AG20443 (cell line): Measurements from ENCODE around the gene FUOM.
"Not testable (repeated sequence)": the region's sequence is repeated elsewhere in the genome, so short reads cannot be mapped to it uniquely, and the experiment has no call there.

Source experiments
- DNase-seq: peaks from one replicate; pipeline ENCODE4 v3.0.0; 2012; ENCODE audit warnings: low spot score, mixed read lengths

Gene FUOM

DNA sequence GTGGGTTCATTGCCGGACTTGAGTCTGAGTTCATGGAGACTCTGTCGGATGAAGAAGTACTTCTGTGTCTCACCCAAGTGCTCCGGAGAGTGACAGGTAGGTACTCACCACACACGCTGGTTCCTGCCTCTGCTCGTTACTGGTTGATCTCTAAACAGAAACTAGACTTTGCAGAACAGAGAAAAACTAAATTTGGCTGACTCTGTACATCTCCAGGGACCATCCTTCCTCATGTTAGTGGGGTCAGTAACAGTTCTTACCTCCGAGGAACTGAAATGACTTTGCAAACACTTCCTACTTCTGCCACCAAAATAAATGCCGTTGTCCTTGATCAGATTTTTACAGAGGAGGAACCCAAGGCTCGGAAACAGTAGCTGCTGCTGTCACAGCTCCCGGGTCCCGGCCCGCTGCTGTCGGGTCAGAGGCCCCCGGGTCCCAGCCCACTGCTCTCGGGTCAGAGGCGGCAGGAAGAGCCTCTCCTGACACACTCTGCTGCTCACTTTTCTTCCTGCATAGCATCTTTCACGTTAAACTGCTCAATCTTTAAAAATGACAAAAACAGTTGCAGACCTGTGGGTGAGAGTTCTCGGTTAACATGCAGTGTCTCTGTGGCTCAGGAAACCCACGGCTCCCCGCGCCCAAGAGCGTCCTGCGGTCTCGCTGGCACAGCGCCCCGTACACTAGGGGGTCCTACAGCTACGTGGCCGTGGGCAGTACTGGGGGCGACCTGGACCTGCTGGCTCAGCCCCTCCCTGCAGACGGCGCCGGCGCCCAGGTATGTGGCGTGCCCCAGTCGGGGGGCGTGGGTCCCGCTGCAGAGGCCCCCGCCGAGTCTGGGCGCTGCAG, 31.4 kb upstream of the FUOM start:
- peak; percentile 2 for DNase-seq

DNA sequence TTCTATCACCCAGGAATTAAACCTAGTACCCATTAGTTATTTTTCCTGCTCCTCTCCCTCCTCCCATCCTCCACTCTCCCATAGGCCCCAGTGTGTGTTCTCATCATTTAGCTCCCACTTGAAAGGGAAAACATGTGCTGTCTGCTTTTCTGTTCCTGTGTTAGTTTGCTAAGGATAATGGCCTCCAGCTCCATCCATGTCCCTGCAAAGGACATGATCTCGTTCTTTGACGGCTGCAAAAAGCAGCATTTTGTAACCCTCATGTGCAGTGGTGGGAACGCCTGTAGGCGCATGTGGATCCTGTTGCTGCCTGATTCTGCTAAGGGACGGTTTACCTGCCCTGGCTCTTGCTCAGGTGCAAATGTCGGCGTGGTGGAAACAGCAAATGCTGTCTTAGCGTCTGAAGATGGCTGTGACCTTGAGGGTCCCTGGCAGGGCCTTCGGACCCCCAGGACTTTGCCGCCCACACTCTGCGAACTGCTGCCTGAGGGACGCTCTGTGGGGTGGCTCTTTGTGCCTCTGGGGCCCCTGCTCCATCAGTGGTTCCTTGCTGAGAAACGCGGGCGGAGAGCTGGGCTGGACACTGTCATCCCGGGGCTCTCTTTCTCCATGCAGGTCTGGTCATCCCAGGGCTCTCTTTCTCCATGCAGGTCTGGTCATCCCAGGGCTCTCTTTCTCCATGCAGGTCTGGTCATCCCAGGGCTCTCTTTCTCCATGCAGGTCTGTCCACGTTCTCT, 30.6 kb upstream of the FUOM start:
- no peak for DNase-seq

DNA sequence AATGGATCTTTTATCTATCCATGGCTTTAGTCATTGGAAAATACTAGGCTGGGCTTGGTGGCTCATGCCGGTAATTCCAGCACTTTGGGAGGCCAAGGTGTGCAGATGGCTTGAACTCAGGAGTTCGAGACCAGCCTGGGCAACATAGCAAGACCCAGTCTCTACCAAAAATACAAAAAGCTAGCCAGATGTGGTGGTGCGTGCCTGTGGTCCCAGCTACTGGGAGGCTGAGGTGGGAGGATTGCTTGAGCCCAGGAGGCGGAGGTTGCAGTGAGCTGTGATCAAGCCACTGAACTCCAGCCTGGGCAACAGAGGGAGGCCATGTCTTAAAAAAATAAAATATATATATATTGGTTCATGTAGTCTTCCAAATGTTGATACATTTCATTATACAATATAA, 29.1 kb upstream of the FUOM start:
- DNase-seq, result not testable (repeated sequence)

DNA sequence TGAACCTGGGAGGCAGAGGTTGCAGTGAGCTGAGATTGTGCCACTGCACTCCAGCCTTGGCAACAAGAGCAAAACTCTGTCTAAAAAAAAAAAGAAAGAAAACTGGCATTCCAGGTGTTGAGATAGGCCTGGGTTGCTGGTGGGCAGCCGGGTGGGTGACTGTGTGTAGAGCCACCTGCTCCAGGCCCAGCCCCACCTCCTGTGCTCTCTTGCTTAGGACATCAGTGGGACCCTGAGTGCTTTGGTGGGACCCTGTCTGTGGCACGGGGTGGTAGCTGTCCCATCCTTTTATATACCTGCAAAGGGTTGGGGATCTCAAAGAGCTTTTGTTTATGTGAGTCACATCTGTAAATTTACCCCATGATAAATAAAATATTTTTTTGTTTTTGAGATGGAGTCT, 27.4 kb upstream of the FUOM start:
- DNase-seq, result no peak

DNA sequence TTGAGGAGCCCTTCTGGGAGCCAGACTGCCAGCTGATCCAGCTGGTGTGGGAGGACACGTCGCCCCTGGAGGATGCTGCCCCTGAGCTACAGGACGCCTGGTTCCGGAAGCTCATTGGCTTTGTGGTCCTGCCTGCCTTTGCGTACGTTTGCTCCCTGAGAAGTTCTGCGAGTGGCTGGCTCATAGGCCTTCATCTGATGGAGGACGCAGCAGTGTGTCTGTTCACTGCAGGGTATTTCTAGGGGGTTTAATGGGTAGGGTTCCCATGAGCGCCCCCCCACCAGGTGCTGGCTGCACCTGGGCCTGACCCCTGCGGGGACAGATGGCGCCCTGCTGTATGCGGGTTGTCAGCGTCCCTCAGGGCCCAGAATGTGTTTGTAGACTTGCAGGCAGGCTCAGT, 26.3 kb upstream of the FUOM start:
- DNase-seq, result no peak

DNA sequence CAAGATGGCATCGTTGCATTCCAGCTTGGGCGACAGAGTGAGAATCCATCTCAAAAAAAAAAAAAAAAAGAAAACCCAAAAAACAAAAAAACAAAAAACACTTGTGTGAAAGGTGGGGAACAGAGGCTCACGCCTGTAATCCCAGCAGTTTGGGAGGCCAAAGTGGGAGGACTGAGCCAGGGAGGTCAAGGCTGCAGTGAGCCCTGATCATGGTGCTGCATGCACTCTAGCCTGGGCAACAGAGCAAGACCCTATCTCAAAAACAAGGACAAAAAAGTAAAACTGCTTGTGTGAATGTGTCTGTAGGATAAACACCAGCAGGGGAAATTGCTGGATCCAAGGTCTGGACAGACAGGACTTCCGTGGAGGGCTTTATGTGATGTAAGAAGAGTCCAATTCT, 25.7 kb upstream of the FUOM start:
- DNase-seq, result no peak

DNA sequence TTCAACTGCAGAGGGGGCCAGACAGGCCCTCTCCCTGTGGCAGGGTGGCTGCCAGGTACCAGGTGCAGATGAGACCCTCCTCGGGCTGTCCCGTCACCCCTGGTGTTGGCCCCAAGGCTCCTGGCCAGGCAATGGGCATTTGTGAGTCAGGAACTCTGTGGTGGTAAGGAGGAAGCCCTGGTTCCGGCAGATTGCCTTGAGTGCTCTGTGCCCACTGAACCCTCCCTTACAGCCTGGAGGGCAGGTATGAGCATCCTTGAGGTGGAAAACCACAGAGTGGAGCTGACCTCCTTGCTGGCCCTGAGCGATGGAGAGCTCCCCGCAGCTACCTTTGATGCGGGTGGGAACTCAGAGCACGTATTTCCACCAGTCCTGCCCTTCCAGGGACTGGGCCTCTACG, 23.2 kb upstream of the FUOM start:
- no peak for DNase-seq

DNA sequence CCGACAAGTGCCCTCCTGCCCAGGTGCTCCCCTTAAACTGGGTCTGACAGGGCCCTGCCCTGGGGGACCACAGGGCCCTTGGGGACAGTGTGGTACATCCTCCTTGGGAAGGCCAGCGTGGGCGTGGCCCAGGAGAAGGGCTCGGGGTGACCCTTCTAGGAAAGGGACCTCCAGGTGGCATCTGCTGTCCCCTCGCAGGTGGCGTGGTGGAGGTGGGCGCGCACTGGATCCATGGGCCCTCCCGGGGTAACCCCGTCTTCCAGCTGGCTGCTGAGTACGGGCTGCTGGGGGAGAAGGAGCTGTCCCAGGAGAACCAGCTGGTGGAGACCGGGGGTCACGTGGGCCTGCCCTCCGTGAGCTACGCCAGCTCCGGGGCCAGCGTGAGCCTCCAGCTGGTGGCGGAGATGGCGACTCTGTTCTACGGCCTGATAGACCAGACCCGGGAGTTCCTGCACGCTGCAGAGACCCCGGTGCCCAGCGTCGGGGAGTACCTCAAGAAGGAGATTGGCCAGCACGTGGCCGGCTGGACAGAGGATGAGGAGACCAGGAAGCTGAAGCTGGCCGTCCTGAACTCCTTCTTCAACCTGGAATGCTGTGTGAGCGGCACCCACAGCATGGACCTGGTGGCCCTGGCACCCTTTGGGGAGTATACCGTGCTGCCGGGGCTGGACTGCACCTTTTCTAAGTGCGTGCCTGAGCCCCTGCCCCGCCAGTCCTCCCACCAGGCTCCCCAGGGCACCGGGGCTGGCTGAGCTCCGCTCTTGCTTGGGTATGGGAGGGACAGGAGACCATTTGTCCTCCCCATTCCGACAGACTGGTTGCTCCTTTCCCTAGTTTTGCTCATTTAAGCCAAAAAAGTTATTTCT, 22.2 kb upstream of the FUOM start:
- no peak for DNase-seq

DNA sequence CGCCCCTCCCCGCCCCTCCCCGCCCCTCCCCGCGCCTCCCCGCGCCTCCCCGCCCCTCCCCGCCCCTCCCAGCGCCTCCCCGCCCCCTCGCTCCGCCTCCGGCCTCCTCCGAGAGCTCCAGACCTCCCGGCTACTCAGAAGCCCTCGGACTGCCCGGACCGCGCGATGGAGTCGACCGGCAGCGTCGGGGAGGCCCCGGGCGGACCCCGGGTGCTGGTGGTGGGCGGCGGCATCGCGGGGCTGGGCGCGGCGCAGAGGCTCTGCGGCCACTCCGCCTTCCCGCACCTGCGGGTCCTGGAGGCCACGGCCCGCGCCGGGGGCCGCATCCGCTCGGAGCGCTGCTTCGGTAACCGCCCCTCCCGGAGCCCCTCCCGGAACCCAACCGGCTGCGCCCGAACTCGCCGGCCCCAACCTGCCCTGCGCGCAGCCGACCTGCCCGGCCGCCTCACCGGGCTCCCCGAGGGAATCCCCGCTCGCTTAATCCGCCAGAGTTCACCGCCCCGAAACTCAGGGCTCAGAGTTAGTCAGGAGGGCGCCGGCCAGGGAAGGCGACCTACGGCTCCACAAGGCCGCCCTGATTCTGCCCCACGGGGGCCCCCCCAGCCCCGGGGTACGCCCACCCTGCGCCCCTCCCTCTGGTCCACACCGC, 21.5 kb upstream of the FUOM start, which contains the start of gene PAOX:
PAOX (plus strand) TSS at position 111 of the 649 bp plus-strand sequence; CDS start at position 166, 55 bp downstream.
- peak; percentile 92 for DNase-seq

DNA sequence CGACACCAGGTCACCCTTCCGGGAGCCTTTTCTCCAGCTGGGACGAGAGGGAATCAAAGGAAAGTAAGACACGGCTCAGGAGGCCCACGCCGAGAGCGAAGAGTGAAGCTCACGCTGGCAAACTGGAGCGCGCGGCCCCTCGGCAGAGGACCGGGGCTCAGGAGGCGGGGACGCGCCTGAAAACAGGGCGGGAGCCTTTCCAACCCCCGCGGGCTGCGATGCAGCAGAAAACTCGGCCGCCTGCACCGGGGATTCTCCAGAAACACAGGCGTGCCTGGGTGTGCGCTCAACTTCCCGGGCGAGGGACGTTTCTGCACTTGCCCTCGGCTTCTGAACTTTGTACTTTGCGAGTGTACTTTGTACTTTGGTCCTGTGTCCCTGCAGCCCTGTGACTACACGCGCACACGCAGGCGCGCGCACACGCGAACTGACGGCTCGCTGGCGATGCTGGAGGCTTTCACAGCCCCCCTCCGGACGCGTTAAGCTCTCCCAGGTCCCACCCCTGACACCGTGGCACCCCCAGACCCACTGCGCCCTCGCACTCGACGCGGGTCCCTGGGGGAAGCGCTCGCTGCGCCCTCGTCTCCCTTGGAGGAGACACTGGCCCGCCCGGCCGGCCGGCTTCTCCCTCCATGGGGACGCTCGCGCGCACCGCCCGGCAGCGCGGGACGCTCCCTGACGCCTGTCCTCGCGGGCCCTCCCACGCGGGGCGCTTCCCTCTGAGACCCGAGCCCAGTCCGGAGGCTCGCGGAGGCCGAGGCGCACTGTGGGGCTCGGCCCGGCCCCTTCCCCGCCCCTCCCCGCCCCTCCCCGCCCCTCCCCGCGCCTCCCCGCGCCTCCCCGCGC, 20.7 kb upstream of the FUOM start:
- DNase-seq, result peak; percentile 75

DNA sequence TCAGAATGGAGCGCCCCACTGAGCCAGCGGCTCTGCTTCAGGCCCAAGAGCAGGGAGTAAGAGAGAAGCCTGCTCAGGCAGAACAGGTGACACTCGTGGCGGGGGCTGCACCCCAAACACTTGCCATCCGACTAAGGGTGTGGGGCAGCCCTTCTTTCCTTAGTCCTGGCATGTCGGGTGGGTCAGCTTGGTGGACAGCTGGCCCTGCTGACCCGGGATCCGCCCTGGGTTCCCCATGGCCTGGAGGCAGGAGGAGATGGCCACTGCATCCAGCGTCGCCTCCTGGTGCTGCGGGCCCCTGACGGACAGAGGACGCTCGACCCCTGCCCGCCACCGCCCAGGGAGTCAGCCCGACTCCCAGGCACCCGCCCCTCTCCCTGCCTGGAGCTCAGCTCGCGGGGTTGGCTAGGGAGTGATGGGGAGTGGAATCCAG, 20.0 kb upstream of the FUOM start:
- no peak for DNase-seq

DNA sequence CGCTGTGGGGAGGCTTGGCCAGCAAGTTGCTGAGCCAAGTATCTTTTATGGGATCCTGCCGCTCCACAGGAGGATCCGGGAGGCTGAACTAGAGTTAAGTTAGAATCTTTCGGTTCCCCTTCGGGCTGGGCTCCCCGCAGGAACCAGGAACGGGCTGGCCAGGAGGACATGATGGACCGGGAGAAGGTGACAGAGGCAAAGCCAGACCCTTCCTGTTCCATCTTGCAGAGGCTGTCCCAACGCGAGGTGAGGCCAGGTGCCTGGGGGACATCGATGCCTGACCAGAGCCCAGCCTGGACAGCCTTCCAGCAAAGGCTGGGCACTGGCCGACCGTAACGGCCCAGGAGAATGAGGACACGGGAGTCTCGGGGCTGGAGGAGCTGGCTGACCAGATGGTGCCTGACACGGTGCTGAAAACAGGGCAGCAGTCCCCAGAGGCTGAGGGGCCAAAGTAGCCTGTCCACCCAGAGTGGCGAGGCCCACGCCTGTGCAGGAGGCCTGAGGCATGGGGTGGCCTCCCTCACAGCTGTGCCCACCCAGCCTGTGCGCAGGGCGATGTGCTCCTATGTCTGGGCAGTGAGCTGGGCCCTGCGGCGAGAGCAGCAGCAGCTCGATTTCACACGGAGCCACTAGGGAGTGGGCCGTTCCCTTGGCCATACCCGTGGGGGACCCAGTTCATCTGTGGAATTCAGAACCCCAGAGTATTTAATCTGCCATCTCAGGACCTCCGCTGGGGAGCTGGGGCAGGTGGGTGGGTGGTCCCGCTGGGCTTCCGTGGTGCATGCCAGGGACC, 19.4 kb upstream of the FUOM start:
- DNase-seq, result no peak

DNA sequence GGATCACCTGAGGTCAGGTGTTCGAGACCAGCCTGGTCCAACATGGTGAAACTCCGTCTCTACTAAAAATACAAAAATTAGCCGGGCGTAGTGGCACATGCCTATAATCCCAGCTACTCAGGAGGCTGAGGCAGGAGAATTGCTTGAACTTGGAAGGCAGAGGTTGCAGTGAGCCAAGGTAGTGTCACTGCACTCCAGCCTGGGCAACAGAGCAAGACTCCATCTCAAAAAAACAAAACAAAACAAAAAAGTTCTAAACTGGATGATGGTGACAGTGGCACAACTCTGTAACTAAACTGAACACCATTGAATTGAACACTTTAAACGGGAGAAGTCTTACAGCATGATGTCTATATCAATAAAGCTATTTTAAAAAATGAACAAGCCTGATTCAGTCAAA, 18.4 kb upstream of the FUOM start:
- not testable (repeated sequence) for DNase-seq

DNA sequence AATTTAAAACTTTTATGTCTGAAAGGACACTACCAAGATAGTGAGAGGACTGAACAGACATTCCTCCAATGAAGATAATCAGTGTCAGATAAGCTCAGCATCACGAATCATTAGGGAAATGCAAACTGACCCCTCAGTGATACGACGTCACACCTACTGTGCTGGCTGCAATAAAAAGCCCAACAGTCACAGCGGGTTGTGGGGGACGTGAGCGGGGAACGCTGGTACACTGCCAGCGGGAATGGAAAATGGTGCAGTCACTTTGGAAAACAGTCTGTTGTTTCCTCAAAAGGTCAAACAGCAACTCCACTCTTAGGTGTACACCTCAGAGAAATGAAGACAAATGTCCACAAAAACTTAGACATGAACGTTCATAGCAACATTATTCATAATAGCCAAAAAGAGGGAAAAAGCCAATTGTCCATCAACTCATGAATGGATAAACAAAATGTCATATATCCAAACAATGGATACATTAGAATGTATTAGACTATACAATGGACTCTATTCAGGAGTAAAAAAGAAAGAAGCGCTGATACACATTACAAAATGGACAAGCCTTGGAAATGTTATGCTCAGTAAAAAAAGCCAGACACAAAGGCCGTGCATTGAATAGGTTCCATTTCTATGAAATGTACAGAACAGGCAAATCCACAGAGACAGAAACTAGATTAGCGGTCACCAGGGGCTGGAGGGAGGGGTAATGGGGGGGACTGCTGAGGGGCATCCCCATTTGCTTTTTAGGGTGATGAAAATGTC, 17.7 kb upstream of the FUOM start:
- DNase-seq, result no peak

DNA sequence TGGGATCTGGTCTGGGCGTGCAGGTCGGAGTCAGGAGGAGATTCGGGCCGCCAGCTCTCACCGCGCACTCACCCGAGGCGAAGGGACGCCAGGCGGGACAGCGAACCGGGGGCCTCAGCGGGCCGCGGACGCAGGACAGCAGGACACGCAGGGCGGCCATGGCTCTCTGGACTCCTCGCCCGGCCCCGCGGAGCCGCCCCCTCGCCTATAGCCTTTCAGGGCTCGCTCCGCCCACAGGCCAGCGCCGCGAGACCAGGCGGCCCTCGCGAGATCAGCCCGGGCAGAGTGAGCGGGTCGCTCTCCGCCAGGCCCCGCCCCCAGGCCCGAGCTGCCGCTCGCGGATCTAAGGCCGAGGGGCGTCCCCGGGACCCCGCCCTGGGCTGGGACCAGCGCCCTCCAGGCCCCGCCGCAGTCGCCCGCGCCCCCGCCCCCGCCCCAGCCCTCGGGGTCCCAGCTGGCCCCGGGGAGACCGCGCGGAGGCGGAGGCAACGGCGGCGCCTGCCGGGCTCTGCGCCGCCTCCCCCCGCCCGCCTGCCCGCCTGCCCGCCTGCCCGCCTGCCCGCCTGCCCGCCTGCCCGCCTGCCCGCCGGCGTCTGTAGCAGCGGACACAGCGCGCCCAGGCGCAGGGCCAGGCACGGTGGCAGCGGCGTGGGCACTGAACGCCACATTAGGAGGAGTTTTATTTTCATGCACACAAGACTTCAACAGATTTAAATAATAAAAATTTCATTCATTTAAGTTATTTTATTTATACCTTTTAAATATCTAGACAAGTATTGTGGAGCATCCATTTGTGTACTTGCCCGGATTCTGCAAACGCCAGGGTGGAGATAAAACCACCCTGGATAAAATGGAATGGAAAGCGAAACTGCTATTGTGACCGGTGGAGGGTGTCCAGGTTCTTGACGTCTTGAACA, 15.6 kb upstream of the FUOM start, which contains the start of gene ECHS1:
ECHS1 (minus strand) TSS at position 181 of the 917 bp plus-strand sequence; CDS start at position 160, 21 bp downstream.
- DNase-seq, result peak; percentile 99

DNA sequence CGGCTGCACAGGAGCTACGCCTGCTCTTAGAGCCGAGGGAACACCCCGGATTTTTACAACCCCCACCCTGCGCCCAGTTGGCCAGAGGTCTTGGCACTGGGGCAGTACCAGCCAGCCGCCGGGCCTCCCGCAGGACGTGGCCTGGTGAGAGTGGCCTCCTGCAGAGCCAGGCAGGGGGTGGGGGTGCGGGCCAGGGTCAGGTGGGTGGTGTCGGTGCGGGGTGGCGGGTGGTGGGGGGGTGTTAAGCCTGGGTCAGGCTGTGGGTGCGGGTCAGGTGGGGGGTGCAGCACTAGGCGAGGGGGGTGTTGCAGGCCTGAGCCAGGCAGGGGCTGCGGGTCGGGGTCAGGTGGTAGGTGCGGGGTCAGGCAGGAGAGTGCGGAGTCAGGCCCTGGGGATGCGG, 14.7 kb upstream of the FUOM start:
- no peak for DNase-seq

DNA sequence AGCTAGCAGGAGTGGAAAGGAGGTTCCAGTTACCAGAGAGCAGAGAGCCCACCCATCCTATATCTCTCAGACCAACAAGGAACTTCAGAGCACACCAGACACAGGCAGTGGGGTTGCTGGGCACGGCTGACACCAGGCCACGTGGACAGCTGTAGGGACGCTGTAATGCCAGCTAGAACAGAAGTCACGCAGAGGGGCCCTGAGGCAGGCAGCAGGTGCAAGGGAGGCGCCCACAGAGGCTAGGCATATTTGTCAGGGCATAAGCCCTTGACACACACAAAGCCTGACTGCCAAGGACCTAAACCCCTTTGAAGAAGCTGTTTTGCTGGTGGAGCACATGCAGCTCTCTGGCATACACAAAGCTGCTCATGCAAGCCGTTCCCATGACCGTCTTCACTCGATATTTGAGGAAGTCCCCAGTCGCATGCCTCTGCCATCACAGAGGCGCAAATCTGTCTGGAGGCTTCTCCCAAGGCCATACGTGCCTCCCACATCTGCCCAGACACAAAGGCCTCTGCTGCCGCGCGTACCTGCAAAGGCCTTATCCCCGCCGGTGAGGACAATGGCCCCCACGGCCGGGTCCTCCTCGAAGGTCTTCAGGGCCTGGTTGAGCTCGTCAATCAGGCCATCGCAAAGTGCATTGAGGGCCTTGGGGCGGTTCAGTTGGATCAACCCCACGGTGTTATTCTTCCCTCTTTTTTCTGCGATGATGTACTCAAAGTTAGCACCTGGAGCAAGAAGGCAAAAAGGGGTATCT, 12.4 kb upstream of the FUOM start:
- no peak for DNase-seq
